Measurements from ENCODE around the gene TMEM208. TPM values are rescaled to one million over a fixed set of nuclear protein-coding genes. Genes with fewer than 3 reads are reported as not detected.

The TMEM208 gene
- total and polyA plus RNA-seq, 12 donors = 7.6 to 92.0 (median 13.0) TPM

DNA sequence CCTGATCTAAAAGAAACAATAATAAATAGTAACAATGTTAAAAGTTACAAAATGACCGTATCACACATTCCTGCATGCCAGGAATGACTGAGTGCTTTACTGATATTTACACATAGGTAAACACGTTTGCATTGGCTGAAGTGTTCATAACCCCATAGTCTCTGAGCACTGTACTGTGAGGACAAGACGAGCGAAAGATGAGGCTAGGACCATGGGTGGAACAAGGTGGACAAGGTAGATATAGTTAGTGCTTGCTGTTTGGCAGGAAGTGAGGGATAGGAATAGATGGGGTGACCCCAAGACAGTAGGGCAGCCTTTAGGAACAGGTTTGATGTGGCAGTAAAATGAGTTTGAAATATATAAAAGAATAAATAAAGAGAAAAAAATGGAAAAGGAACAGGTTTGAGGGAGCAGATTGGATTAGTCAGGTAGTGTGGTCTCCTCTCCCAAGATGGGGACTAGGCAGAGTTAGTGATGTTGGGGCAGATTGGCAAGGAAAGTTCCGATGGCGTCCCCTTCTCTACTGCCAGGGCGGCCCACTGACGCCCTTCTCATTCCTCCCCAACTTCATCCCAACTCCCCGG lies 35.4 kb upstream of the TMEM208 start:
- Histone ChIP-seq H3K4me3 (peak overlapping the region in 9 of 10 donors; percentile 78 to 100 (median 89)), H3K27ac (peak overlapping the region in 5 of 10 donors; percentile 11 to 94 (median 92)), H3K9me3 (no peaks in the 10 kb centered on the region), H3K36me3 (peaks cover 3 to 36% (median 28%) of the 10 kb centered on the region in 9 donors), H3K27me3 (no peaks in the 10 kb centered on the region), H3K4me1 (peaks cover 18 to 50% (median 33%) of the 10 kb centered on the region in 9 donors)
- intact Hi-C loops (cut with DNase I) = loop anchor here in 4 of 10 donors (2.0 to 5.0 kb wide), 3 partner anchors 35 to 56 kb away; partner anchors contain the start of genes TMEM208 (in 3 of the 4), FHOD1 (in 1 of the 4) and SLC9A5 (in 1 of the 4)
- TF ChIP-seq, protein P1, sequence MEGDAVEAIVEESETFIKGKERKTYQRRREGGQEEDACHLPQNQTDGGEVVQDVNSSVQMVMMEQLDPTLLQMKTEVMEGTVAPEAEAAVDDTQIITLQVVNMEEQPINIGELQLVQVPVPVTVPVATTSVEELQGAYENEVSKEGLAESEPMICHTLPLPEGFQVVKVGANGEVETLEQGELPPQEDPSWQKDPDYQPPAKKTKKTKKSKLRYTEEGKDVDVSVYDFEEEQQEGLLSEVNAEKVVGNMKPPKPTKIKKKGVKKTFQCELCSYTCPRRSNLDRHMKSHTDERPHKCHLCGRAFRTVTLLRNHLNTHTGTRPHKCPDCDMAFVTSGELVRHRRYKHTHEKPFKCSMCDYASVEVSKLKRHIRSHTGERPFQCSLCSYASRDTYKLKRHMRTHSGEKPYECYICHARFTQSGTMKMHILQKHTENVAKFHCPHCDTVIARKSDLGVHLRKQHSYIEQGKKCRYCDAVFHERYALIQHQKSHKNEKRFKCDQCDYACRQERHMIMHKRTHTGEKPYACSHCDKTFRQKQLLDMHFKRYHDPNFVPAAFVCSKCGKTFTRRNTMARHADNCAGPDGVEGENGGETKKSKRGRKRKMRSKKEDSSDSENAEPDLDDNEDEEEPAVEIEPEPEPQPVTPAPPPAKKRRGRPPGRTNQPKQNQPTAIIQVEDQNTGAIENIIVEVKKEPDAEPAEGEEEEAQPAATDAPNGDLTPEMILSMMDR (IDR thresholded peaks at IDR 0.05) = no peak
- DNase-seq (no peak), ATAC-seq (peak in 2 of 8 donors; percentile 2 to 8)
- 28 to 31% methylated on average over 9 of the region's 9 CpGs for WGBS, 2 donors

DNA sequence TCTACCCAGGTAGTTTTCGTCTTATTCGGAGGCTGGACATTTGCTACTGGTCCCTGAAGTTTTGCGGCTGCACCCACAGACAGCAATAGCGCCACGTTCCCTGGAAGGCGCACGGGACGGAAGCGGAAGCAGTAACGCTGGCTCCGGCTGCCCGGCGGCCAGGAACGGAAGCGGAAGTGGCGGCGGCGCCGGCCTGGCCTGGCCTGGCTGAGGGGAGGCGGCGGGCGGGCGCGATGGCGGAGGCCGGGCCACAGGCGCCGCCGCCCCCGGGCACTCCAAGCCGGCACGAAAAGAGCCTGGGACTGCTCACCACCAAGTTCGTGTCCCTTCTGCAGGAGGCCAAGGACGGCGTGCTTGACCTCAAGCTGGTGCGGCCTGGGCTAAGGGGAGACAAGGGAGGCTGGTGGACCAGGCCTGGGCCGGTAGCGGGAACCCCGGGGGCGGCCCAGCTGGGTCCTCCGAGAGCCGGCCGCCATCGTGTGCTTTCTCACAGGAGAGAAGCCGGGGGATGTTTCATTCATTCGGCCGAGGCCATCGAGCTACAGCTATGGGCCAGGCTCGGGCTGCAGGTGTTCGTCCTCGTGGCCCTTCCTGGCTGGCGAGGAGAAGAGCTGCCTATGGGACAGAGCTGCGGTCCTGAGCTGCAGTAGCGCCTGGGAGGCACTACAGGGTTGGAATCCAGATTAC lies 34.8 kb upstream of the TMEM208 start, which contains the start of gene E2F4:
E2F4 (plus strand) TSS at position 161 of the 687 bp plus-strand sequence; CDS start at position 234, 73 bp downstream.
- peak; percentile 88 to 97 (median 94) for ATAC-seq
- intact Hi-C loops (cut with DNase I) = loop anchor here in 4 of 10 donors (2.0 to 5.0 kb wide), 3 partner anchors 35 to 55 kb away; partner anchors contain the start of genes TMEM208 (in 3 of the 4), FHOD1 (in 1 of the 4) and SLC9A5 (in 1 of the 4)
- peak; percentile 92 for DNase-seq
- Histone ChIP-seq H3K27me3 (no peaks in the 10 kb centered on the region), H3K27ac (peak within 1 kb of the TSS; percentile 13 to 94 (median 86)), H3K4me3 (peak within 1 kb of the TSS; percentile 78 to 100 (median 90)), H3K36me3 (peaks cover 3 to 42% (median 34%) of the 10 kb centered on the region in 9 donors), H3K4me1 (peaks cover 18 to 52% (median 33%) of the 10 kb centered on the region in 9 donors), H3K9me3 (no peaks in the 10 kb centered on the region)
- WGBS, 2 donors = 0 to 1% methylated on average over 54 of the region's 54 CpGs
- TF ChIP-seq, protein P1 (IDR thresholded peaks at IDR 0.05) = peak in 1 of 9 donors; percentile 8

DNA sequence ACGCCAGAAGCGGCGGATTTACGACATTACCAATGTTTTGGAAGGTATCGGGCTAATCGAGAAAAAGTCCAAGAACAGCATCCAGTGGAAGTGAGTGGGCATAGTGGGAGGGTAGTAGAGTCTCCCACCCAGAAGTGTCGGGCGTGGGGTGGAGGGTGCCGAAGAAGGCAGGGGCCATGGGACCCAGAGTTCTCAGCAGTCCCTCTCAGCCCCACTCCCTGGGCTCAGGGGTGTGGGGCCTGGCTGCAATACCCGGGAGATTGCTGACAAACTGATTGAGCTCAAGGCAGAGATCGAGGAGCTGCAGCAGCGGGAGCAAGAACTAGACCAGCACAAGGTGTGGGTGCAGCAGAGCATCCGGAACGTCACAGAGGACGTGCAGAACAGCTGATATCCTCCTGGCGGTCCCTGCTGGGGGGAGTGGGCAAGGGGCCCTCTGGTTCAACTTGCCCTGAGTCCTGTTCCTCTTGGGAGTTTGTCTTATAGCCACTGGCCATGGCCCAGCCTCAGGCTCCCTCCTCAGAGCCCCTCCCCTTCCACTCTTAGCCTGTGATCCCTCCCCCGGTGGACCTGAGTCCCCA lies 34.1 kb upstream of the TMEM208 start:
- Histone ChIP-seq H3K27ac (peak overlapping the region in 9 of 10 donors; percentile 81 to 94 (median 86)), H3K4me3 (peak overlapping the region; percentile 78 to 100 (median 90)), H3K36me3 (peaks cover 3 to 49% (median 41%) of the 10 kb centered on the region in 9 donors), H3K4me1 (peaks cover 18 to 59% (median 33%) of the 10 kb centered on the region in 9 donors), H3K27me3 (no peaks in the 10 kb centered on the region), H3K9me3 (no peaks in the 10 kb centered on the region)
- DNase-seq (no peak), ATAC-seq (no peak)
- WGBS, 2 donors = 28 to 31% methylated on average over 17 of the region's 17 CpGs
- intact Hi-C loops (cut with DNase I) = loop anchor here in 3 of 10 donors (5.0 kb wide), 2 partner anchors 34 to 54 kb away; partner anchors contain the start of genes TMEM208 (in 2 of the 3), FHOD1 (in 1 of the 3) and SLC9A5 (in 1 of the 3)
- TF ChIP-seq, protein P1 (IDR thresholded peaks at IDR 0.05) = no peak

DNA sequence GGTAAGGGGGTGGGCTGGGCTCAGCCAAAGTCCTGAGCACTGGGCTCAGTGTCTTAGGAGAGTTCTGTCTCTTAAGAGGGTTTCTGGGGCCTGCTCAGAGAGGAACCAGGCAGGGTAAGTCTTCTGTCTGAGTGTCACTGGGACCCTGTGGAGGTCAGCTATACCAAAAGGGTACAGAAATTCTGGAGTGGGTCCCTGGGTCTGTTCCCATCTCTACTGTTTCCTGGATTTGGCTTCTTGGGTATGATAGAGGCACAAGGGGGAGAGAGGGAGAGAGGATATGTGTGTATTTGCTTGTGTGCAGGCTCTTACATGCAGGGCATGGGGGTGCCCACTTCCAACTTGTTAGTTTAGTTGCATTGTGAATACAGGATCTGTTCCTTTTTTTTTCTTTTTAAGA lies 33.4 kb upstream of the TMEM208 start:
- H3K9me3 ChIP-seq = no peaks in the 10 kb centered on the region
- peaks cover 18 to 66% (median 34%) of the 10 kb centered on the region in 9 donors for H3K4me1 ChIP-seq
- H3K27ac ChIP-seq = peak overlapping the region in 4 of 10 donors; percentile 86 to 94 (median 90)
- intact Hi-C loops (cut with DNase I) = loop anchor here in 3 of 10 donors (5.0 kb wide), 2 partner anchors 34 to 54 kb away; partner anchors contain the start of genes TMEM208 (in 2 of the 3), FHOD1 (in 1 of the 3) and SLC9A5 (in 1 of the 3)
- peaks cover 3 to 56% (median 44%) of the 10 kb centered on the region in 9 donors for H3K36me3 ChIP-seq
- no peaks in the 10 kb centered on the region for H3K27me3 ChIP-seq
- DNase-seq = no peak
- TF ChIP-seq, protein P1 (IDR thresholded peaks at IDR 0.05) = no peak
- no peak for ATAC-seq
- peak overlapping the region in 8 of 10 donors; percentile 78 to 100 (median 88) for H3K4me3 ChIP-seq
